CD4-positive, alpha-beta T cell treated with Interleukin-4 for 4 hours (primary cell): Measurements from ENCODE around the gene CPLANE1.
"Not testable (repeated sequence)": the region's sequence is repeated elsewhere in the genome, so short reads cannot be mapped to it uniquely, and the experiment has no call there.

Source experiments
- DNase-seq: peaks from one replicate; pipeline ENCODE4 v3.0.0-alpha.2; 2020

CPLANE1 gene

DNA sequence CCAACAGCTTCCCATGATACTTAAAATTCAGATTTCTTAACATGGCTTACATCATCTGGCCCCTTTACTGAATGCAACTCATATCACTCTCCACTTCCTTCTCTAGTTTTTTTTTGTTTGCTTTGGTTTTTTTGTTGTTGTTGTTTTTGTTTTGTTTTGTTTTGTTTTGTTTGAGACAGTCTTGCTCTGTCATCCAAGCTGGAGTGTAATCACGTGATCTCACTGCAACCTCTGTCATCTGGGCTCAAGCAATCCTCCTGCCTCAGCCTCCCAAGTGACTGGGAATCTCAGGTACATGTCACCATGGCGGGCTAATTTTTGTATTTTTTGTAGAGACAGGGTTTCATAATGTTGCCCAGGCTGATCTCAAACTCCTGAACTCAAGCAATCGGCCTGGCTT lies 41.4 kb downstream of the CPLANE1 start:
- DNase-seq: no peak

DNA sequence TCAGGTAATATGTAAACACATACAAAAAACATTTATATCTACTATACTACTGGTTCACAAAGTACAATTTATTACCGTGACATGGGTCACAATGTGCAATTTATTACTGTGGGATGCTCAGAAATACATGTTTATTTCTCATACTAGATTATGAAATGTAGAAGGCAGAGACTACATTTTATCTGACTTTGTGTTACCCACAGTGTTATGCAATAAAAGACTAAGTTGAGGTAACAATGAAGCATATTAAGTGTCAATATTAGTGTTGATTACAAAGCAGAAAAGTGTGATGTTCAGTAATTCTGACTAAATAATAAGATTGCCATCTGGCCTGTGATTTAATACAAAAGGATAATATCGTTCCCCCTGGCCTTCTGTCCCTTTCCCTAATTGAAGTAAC lies 42.4 kb downstream of the CPLANE1 start:
- DNase-seq: no peak

DNA sequence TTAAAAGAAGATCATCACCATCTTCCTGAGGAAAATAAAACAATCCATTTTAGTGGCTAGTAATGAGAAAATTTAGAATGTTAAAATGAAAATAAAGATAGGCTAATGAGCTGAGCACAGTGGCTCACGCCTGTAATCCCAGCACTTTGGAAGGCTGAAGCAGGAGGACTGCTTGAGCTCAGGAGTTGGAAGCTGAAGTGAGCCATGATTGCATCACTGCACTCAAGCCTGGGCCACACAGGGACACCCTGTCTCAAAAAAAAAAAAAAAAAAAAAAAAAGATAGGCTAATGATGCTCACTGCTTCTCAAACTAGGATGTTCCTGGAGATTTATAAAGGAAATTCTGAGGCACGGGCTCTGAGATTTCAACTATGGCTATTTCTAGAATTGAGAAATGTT lies 50.3 kb downstream of the CPLANE1 start:
- DNase-seq: no peak

DNA sequence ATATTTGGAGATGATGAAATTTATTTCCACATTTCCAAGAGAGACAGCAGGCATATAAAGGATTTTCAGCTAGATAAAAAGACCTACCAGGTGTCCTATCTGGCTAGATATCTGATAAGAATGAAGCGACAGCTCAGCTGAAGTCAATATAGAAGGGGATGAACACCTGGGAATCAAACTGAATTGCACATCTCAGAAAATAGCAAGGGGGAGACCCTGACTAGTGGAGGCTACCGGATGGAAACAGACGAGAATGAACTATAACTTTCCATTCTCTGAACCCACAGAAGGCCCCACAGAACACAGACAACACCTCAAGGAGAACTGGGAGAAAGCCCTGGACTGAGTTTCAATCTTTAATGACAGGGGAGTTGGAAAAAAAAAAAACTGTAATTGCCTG lies 51.1 kb downstream of the CPLANE1 start:
- peak; percentile 2 for DNase-seq

DNA sequence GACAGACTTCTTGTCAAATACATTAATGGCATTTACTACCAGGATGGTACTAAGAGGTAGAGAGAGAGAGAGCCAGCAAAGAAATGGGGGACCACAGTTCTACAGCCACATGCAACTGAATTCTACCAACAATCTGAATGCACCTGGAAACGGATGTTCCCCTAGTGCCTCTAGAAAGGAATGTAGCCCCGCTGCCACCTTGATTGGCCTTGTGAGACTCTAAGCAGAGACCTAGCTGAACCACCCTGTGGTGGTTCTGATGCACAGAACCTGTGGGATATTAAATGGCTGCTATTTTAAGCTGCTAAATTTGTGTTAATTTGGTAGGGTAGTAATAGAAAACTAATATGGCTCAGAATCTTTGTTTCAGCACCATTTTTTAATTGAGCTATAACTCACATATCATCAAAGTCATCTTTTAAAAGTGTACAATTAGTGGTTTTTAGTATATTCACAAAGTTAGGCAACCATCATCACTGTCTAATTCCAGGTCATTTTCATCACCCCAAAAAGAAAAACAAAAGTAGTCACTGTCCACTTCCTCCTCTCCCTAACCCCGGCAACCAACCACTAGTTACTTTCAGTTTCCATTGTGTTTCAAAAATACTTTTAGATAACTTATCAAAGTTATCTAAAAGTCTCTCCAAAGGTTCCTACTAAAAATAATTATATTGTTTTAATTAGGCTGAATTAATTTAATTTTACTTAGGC lies 51.7 kb downstream of the CPLANE1 start:
- DNase-seq: peak; percentile 62

DNA sequence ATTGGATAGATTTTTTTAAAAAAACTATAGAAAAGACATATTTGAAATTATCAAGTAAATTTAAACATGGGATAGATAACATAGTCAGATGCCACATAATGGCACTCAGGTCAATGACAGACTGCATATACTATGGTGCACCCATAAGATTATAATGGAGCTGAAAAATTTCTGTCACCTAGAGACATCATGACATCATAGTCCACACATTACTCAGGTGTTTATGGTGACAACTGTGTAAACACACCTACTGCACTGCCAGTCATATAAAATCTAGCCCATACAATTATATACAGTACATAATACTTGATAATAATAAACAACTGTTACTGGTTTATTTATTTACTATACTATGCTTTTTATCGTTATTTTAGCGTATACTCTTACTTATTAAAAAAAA lies 58.6 kb downstream of the CPLANE1 start:
- DNase-seq: no peak

DNA sequence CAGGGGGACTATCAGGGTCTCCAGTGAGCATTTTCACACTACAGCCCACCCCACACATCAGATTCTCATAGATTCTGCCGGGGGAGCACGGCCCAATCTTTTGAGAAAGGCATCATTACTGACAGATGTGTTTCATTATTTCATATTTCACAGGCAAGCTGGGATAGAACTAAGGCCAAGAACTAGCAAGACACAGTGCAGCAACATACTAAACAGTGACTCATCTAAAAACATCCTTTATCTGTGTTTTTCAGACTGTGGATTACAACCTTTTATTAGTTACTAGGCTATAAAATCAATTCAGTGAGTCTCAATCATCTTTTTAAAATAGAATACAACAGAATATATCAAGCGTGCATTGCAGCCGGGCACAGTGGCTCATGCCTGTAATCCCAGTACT lies 59.8 kb downstream of the CPLANE1 start:
- no peak for DNase-seq

DNA sequence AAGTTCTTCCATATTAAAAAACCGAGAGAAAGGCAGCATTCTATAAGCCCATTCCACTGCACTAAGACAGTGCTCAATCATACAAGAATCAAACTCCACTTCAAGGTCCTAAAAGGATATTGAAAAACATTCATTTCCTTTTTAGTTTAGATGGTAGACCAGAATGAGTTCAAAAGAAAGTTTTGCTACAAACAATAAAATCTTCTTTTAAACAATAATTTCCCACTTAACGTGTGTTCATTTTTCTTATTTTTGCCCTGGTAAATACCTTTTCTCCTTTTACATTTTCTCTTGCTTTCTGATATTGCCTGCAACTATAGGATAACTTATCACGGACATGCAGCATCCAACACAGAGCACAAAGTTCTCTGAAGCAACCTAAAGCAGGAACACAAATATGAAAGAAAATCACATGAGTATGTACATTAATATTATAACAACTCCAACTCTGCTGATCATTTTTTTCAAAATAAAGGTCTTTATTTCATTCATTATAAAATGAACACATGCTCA lies 61.7 kb downstream of the CPLANE1 start:
- DNase-seq: no peak

DNA sequence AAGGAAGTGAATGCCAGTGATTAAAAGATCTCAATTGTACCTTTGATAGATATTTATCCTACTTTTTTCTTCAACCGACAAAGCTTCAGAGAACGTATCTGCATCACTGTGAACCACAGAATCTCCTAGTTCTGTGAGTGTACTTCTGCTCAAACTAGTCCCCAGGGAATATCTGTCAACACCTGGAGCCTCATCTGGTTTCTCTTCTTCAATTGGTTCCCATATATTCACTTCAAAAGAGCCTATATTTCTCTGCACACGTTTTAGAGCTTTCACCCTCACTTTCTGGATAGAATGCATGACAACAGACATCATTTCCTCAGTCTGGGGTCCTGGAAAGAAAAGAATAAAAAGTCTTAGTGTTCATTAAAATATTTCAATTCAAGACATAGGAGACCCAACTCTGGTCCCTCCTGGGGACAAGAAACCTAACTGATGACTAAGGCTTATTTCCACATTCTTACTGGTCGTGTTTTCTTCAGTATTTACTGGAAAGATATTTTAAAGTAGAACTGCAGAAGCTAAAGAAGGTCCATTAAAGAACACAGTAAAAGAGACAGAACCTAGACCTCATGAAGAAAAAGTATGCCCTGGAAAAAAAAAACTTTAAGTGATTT lies 64.3 kb downstream of the CPLANE1 start:
- no peak for DNase-seq

DNA sequence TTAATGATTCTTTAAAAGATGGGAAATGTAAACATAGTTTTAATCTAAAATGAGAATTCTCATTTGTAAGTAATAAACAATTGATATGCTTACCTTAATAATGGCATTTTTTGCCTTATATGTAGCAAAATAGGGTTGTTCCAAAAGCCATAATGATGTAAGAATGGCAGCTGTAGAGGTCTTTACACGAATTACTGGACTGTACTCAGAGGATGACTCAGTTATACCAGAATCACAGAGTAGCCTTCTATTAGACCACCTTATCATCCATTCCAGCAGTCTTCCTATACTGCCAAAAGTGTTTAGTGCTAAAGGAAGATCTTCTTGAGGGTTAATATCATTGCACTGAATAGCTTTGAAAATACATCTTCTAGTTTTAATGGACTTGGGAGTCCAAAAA lies 66.5 kb downstream of the CPLANE1 start:
- no peak for DNase-seq

DNA sequence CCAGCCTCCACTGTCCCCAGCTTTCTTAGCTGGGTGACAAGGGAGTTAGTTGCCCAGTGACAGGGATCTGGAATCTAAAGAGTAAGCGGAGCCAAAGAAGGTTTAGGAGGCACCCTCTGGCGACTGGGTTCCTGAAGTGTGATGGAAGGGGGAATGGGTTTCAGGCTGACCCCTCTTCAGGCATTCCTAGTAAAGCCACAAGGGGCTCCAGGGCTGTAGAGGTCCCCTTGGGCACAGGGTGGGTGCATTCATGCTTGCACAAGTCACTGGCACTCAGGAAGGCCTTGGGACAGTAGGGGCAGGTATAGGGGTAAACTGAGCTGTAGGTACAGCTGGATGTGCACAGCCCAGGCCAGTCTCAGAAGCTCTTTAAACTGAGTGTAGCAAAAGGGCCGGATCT lies 74.2 kb downstream of the CPLANE1 start:
- DNase-seq: no peak

DNA sequence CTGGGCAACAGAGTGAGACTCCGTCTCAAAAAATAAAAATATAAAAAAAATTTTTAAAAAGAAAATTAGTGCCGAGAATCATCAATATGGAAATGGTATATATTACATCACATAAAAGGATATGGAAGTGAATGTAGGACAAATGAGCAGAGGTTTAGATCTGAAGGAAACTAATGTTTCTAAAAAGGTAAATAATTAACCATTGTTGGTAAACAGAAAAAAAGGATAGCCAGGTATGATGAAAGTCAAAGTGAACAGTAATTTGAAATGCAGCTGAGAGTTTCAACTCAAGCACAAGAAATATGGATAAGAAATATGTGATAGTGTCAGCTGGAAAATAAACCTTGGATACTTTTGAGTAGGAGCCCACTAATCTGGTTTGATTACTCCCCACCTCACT lies 76.2 kb downstream of the CPLANE1 start:
- DNase-seq: no peak

DNA sequence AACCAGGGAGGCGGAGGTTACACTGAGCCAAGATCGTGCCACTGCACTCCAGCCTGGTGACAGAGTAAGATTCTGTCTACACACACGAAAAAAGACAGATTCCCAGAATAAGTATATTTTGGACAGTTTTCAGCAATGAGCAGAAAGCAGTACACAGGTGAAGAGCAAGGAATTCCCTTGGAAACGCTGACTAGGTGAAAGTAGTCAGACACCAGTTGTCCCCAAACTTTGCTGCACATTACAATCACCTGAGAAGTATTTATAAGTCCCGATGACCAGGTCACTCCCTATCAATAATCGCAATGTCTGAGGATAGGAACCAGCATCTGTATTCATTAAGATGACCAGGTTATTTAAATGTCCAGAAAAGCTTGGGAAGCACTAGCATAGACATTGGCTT lies 78.3 kb downstream of the CPLANE1 start:
- DNase-seq: no peak

DNA sequence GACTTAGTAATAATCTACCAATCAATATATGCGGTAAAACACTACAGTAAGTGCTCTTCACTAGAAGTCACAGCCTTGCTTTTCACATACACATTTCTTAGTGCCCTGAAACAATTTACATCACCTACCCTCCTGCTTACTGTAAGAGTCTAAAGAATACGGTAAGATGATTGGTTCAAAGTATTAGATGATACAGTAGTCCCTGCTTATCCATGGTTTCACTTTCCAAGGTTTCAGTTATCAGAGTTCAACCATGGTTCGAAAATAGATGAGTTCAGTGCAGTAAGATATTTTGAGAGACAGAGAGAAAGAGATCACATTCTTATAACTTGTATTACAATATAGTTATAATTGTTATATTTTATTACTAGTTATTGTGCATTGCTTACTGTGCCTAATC lies 83.0 kb downstream of the CPLANE1 start:
- no peak for DNase-seq

DNA sequence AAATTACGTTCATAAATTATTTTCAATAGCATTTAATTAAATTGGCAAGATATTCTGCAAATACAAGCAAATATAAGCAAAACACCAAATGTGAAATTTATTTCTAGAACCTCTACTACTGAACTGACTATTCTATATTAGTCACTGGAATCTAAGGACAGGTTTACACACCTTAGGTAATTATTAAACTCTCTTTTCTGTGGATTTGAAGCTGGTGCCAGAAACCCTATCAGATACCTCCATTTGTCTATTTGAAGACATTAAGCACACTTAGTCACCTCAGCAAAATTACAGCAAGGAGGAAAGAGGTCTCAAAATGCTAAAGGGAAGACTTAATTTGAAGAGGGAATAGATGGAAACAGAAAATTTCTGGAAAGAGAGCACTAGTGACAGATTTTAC lies 83.4 kb downstream of the CPLANE1 start:
- no peak for DNase-seq

DNA sequence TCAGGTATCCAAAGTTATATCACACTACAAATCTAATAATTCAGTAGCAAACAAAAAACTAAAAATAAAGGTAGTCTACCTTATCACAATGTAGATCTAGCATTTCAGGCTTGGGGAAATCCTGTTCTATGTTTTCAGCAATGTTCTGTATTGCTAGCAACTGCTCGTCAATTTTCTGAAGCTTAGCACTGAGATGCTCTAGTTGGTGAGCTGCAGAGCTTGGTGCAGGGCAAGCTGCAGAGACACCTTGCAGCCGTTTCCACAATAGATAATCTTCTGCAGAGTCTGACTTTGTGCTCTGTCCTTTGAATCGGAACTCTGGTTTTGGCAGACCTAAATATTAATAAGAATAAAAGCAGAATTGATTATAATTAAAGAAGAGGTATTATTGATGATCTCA lies 95.5 kb downstream of the CPLANE1 start:
- no peak for DNase-seq

DNA sequence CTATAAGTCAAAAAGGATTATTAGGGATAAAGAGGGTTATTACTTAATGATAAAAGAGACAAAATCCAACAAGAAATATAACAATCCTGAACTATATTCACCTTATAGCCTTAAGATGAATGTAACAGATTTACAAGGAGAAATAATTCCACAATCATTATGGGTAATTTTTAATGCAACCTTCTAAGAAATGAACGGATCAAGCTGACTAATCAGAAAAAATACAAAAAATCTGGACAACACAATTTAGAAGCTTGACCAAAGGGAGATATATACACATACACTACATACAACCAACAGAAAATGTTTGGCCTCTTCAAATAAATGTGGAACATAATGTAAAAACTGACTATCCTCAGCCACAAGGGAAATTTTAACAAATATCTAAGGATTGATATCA lies 102.3 kb downstream of the CPLANE1 start:
- no peak for DNase-seq

DNA sequence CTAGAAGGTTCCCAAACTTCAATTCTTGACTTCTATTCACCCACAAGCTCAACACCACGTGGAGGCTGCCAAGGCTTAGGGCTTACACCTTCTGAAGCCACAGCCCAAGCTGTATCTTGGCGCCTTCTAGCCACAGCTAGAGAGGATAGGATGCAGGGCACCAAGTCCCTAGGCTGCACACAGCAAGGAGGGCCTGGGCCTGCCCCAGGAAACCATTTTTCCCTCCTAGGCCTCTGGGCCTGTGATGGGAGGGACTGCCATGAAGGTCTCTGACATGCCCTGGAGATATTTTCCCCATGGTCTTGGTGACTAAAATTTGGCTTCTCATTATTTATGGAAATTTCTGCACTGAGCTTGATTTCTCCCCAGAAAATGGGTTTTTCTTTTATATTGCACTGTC lies 112.5 kb downstream of the CPLANE1 start:
- no peak for DNase-seq

DNA sequence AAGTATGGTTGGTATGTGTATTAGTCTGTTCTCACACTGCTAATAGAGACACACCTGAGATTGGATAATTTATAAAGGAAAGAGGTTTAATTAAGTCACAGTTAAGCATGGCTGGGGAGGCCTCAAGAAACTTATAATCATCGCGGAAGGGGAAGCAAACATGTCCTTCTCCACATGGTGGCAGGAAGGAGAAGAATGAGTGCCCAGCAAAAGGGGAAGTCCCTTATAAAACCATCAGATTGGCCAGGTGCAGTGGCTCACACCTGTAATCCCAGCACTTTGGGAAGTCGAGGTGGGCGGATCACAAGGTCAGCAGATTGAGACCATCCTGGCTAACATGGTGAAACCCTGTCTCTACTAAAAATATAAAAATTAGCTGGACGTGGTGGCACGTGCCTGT lies 113.9 kb downstream of the CPLANE1 start:
- not testable (repeated sequence) for DNase-seq

DNA sequence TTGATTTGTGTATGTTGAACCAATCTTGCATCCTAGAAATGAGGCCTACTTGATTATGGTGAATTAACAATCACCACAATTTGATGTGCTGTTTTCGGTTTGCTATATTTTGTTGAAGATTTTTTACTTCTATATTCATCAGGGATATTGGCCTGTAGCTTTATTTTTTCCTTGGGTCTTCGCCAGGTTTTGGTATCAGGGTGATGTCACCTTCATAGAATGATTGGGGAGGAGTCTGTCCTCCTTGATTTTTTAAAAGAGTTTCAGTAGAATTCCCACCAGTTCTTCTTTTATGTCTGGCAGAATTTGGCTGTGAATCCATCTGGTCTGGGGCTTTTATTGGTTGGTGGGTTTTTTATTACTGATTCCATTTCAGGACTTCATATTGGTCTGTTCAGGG lies 115.2 kb downstream of the CPLANE1 start:
- DNase-seq: no peak

DNA sequence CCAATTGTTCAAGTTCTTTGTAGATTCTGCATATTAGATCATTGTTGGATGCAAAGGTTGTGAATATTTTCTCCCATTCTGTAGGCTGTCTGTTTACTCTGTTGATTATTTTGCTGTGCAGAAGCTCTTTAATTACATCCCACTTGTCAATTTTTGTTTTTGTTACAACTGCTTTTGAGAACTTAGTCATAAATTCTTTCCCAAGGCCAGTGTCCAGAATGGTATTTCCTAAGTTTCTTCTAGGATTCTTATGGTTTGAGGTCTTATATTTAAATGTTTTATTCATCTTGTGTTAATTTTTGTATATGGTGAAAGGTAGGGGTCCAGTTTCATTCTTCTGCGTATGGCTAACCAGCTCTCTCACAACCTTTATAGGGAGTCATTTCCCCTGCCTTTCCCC lies 116.5 kb downstream of the CPLANE1 start:
- no peak for DNase-seq

DNA sequence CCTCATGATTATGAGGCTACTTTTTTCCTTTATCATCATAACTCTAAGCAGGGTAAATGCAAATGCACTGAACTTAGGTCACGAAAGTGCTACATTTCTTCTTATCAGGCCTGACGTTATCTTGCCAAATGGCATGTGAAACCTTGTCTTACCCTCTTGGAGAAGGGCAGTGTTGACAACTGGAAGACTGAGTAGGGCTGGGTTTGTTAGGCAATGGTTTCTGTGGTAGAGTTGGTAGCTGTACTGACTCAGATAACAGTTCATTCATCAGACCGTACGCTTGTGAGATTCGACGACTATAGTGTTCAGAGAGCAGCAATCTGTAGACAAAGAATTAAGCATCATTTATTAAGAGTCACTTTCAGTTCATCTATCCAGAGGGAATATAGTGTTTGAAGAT lies 127.7 kb downstream of the CPLANE1 start:
- no peak for DNase-seq

DNA sequence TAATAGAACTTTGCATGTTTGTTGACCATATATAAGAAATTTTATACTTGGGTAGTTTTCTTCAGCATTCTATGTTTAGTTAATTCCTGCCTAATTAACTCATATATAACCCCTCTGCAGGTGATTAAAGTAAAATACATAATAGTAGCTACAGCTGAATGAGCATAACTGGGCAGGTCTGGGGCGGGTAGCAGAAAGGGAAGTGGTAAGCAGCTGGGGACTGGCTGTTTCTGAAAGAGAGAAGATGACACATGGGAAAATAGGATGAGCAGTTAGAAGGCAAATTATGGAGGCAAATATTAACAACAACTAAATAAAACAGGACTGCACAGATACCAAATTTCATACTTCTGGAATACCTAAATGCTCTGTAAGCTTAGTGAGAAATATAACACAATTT lies 128.1 kb downstream of the CPLANE1 start:
- no peak for DNase-seq

DNA sequence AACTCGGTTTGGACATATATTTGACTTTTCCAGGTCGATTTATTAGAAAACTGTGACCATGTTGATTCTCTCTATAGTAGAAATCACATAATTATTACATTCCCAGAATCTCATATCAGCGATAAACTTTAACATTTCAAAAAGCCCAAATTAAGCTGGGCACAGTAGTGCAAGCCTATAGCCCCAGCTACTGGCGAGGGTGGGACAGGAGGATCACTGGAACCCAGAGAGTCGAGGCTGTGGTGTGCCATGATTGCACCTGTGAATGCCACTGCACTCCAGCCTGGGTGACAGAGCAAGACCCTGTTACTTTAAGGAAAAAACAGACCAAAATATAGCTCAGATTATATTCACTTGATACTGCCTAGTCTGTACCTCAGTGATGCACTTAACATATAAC lies 128.9 kb downstream of the CPLANE1 start:
- no peak for DNase-seq

DNA sequence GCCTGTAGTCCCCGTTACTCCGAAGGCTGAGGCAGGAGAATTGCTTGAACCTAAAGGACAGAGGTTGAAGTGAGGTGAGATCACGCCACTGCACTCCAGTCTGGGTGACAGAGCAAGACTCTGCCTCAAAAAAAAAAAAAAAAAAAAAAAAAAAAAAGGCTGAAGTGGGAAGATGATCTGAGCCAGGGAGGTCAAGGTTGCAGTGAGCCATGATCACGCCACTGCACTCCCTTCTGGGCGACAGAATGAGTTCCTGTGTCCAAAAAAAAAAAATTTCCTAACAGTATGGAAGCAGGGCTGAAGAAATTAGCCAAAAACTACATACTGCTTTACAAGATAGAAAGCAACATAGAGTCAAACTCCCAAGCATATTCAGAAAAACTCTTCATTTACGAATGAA lies 132.8 kb downstream of the CPLANE1 start:
- DNase-seq: no peak
